Loucy (cell line): ENCODE results near the gene CHST12.

Experiments used
- H2AFZ ChIP-seq: fragments of 200-600 bp; sonication (generic); 2 replicates; pipeline ENCODE4 v1.6.0; 2016; ENCODE audit warnings: antibody characterized with exemption, mild to moderate bottlenecking, low read length, moderate library complexity
- H3F3A ChIP-seq: fragments of 200-600 bp; 2 replicates; pipeline ENCODE4 v1.6.0; 2016; ENCODE audit warnings: antibody characterized with exemption, low read depth, mild to moderate bottlenecking
- H3K27me3 ChIP-seq: fragments of 200-600 bp; sonication (generic); 2 replicates; pipeline ENCODE4 v1.6.1; 2014; ENCODE audit warnings: low read length, mild to moderate bottlenecking; ENCODE audit not compliant: insufficient read depth, poor library complexity, severe bottlenecking
- H3K36me3 ChIP-seq: fragments of 200-600 bp; sonication (generic); 2 replicates; pipeline ENCODE4 v1.6.1; 2016; ENCODE audit warnings: low read length; ENCODE audit not compliant: insufficient read depth
- H3K4me1 ChIP-seq: fragments of 200-600 bp; sonication (generic); 2 replicates; pipeline ENCODE4 v1.5.1; 2014; ENCODE audit warnings: low read length, mild to moderate bottlenecking; ENCODE audit not compliant: insufficient read depth, poor library complexity, severe bottlenecking
- H3K4me2 ChIP-seq: fragments of 200-600 bp; sonication (generic); 2 replicates; pipeline ENCODE4 v1.6.0; 2014; ENCODE audit warnings: antibody characterized with exemption, low read length, low read depth, mild to moderate bottlenecking; ENCODE audit not compliant: poor library complexity, severe bottlenecking
- H3K4me3 ChIP-seq: fragments of 200-600 bp; sonication (generic); 2 replicates; pipeline ENCODE4 v1.5.1; 2014; ENCODE audit warnings: low read length, mild to moderate bottlenecking, mixed read lengths; ENCODE audit not compliant: poor library complexity, severe bottlenecking
- H3K79me2 ChIP-seq: fragments of 200-600 bp; sonication (generic); 2 replicates; pipeline ENCODE4 v1.6.1; 2014; ENCODE audit warnings: low read length; ENCODE audit not compliant: insufficient read depth
- H3K9ac ChIP-seq: fragments of 200-600 bp; sonication (generic); 2 replicates; pipeline ENCODE4 v1.6.0; 2014; ENCODE audit warnings: mild to moderate bottlenecking, low read depth, low read length, moderate library complexity; ENCODE audit not compliant: poor library complexity, severe bottlenecking
- H3K9me2 ChIP-seq: fragments of 200-600 bp; sonication (generic); replicated peaks from 2 replicates; pipeline ENCODE4 v1.6.1; 2016; ENCODE audit warnings: low read depth, low read length, mixed read lengths
- H3K9me3 ChIP-seq: fragments of 200-600 bp; sonication (generic); 2 replicates; pipeline ENCODE4 v1.6.1; 2014; ENCODE audit warnings: mild to moderate bottlenecking, antibody characterized with exemption, low read length, low read depth; ENCODE audit not compliant: insufficient read depth
- H4K20me1 ChIP-seq: fragments of 200-600 bp; sonication (generic); 2 replicates; pipeline ENCODE4 v1.6.0; 2014; ENCODE audit warnings: antibody characterized with exemption, low read length, mild to moderate bottlenecking; ENCODE audit not compliant: insufficient read depth, poor library complexity, severe bottlenecking
- EZH2phosphoT487 ChIP-seq: fragments of 200-600 bp; IDR thresholded peaks from 2 replicates; pipeline ENCODE4 v1.6.1; 2018; ENCODE audit warnings: antibody characterized with exemption, mild to moderate bottlenecking, moderate library complexity, borderline replicate concordance
- TF ChIP-seq, protein P1 (sequence below): fragments of 200-600 bp; sonication (generic); conservative IDR thresholded peaks from 2 replicates; pipeline ENCODE4 v1.5.1; 2014; ENCODE audit warnings: mild to moderate bottlenecking, antibody characterized with exemption, low read length

The CHST12 gene

DNA sequence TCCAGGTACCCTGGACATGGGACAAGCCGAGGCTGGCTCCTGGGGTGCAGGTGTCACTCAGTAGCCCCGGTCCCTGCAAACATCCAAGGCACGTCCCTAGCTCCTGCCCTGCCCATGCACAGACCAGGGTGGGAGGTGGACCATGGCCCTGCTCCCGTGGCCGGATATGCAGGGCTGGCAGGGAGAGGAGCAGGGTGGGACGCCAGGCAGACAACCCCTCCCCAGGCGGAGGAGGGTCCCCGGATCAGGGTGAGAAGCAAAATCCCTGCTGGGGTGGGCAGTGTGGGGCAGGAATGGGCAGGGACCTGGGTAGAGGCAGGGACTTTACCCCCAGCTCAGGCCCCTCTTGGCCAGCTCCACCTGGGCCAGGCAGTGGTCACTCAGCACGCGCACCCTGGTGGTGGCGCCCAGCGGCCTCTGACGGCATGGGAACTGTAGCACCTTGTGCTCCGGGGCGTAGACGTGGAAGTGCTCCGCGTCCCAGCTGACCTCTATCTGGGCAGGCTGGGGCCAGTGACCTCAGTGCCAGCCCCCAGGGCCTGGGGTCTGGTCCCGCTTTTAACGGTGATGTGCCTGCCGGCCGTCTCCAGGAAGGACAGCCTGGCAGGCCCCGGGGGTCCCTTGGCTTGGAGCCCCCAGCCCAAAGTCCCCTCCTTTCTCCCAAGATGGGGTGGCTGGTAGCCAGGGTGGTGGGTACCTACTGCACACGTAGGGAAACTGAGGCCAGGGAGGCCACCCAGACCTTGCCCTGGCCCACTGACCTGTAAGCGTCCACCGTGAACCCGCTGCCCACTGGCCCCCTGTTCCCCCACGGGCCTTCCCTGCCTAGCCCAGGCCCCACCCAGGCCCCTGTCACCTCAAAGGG is 71.6 kb downstream of the CHST12 start:
- no peak overlapping the region for H3K4me3 ChIP-seq
- no peak overlapping the region for H3K4me2 ChIP-seq
- peaks cover 22% of the 10 kb centered on the region for H3K4me1 ChIP-seq
- H3K9me3 ChIP-seq: no peaks in the 10 kb centered on the region
- no peaks in the 10 kb centered on the region for H3F3A ChIP-seq
- no peaks in the 10 kb centered on the region for H3K79me2 ChIP-seq
- H3K9ac ChIP-seq: no peak overlapping the region
- no peak overlapping the region for H2AFZ ChIP-seq
- H3K9me2 ChIP-seq: no peaks in the 10 kb centered on the region
- TF ChIP-seq, protein P1, sequence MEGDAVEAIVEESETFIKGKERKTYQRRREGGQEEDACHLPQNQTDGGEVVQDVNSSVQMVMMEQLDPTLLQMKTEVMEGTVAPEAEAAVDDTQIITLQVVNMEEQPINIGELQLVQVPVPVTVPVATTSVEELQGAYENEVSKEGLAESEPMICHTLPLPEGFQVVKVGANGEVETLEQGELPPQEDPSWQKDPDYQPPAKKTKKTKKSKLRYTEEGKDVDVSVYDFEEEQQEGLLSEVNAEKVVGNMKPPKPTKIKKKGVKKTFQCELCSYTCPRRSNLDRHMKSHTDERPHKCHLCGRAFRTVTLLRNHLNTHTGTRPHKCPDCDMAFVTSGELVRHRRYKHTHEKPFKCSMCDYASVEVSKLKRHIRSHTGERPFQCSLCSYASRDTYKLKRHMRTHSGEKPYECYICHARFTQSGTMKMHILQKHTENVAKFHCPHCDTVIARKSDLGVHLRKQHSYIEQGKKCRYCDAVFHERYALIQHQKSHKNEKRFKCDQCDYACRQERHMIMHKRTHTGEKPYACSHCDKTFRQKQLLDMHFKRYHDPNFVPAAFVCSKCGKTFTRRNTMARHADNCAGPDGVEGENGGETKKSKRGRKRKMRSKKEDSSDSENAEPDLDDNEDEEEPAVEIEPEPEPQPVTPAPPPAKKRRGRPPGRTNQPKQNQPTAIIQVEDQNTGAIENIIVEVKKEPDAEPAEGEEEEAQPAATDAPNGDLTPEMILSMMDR: no peak
- TF ChIP-seq EZH2phosphoT487: no peak
- no peaks in the 10 kb centered on the region for H3K27me3 ChIP-seq
- H3K36me3 ChIP-seq: no peaks in the 10 kb centered on the region
- no peaks in the 10 kb centered on the region for H4K20me1 ChIP-seq

GRCh38 chr7:2475678-2476015 is 72.2 kb downstream of the CHST12 start:
- Histone ChIP-seq H3K9me2 (no peaks in the 10 kb centered on the region), H2AFZ (no peak overlapping the region), H3K79me2 (no peaks in the 10 kb centered on the region), H3F3A (no peaks in the 10 kb centered on the region), H3K27me3 (no peaks in the 10 kb centered on the region), H3K9ac (no peak overlapping the region), H3K4me3 (no peak overlapping the region), H3K4me1 (peaks cover 22% of the 10 kb centered on the region), H3K4me2 (no peak overlapping the region), H4K20me1 (no peaks in the 10 kb centered on the region), H3K36me3 (no peaks in the 10 kb centered on the region), H3K9me3 (no peaks in the 10 kb centered on the region)
- TF ChIP-seq EZH2phosphoT487: no peak
- TF ChIP-seq, protein P1: no peak

DNA sequence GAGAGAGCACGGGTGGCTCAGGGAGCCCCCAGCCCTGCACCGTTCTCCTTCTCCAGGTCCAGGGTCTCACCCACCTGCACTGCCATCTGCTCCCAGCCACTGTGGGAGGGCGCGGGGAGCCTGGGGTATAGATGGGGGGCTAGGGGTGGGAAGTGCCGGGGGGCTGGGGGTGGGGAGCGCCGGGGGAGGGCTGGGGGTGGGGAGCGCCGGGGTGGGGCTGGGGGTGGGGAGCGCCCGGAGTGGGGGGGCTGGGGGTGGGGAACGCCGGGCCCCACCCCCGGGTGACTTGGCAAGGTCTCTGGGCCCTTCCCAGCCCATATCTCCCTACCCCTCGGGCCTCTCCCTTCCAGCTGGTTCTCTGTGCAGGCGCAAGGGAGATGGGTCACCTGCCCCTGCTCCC is 72.9 kb downstream of the CHST12 start, which contains the start of gene GRIFIN:
GRIFIN (minus strand) TSS at position 101 of the 400 bp plus-strand sequence; CDS start at position 86, 15 bp downstream.
- Histone ChIP-seq H3K79me2 (no peaks in the 10 kb centered on the region), H3K4me3 (no peak within 1 kb of the TSS), H3K4me1 (peaks cover 18% of the 10 kb centered on the region), H3K9me3 (no peaks in the 10 kb centered on the region), H3K9me2 (no peaks in the 10 kb centered on the region), H3K4me2 (peak within 1 kb of the TSS; percentile 76), H3K27me3 (no peaks in the 10 kb centered on the region), H3F3A (no peaks in the 10 kb centered on the region), H3K36me3 (no peaks in the 10 kb centered on the region), H4K20me1 (no peaks in the 10 kb centered on the region), H2AFZ (no peak within 1 kb of the TSS; the same call in 1 of the 2 replicates), H3K9ac (no peak within 1 kb of the TSS)
- no peak for TF ChIP-seq EZH2phosphoT487
- TF ChIP-seq, protein P1: no peak
